AML-193 (cell line): ENCODE measurements around the gene FANCE.
"Not testable (repeated sequence)": the region's sequence is repeated elsewhere in the genome, so short reads cannot be mapped to it uniquely, and the experiment has no call there.

Source experiments
- DNase-seq, 2 experiments: peaks; one replicate each; lab custom pipeline; 2025; lab: John Stamatoyannopoulos, UW

The FANCE gene

DNA sequence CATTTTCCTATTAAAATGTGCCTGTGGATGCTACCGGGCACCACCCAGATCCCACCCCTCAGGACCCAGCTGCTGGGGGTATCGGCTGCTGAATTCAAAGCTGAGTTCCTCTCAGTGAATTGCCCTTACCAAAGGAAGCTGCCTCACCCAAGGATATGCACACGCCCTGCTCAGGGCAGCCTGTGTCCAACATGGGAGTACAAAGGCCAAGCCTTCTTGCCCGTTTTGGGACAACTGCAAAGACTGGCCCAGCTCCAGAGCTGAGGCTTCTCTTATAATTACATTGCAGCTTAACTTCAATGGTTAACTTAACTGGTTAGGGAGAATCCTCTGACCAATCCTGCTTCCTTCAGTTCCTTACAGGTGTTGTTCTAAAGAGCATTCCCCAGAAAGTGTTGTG lies 19.8 kb upstream of the FANCE start:
- no peak for DNase-seq

DNA sequence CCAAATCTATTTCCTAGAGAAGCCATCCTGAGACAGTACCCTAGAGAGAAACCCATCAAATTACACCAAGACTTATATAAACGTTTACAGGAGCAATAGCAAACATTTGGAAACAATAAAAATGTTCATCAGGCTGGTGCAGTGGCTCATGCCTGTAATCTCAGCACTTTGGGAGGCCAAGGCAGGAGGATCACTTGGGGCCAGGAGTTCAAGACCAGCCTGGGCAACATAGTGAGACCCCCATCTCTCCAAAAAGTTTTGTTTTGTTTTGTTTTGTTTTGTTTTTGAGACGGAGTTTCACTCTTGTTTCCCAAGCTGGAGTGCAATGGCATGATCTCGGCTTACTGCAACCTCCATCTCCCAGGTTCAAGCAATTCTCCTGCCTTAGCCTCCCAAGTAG lies 19.4 kb upstream of the FANCE start:
- not testable (repeated sequence) for DNase-seq

- DNase-seq, result no peak
Measured at GRCh38 chr6:35435074-35435837, 16.9 kb upstream of the FANCE start.

DNA sequence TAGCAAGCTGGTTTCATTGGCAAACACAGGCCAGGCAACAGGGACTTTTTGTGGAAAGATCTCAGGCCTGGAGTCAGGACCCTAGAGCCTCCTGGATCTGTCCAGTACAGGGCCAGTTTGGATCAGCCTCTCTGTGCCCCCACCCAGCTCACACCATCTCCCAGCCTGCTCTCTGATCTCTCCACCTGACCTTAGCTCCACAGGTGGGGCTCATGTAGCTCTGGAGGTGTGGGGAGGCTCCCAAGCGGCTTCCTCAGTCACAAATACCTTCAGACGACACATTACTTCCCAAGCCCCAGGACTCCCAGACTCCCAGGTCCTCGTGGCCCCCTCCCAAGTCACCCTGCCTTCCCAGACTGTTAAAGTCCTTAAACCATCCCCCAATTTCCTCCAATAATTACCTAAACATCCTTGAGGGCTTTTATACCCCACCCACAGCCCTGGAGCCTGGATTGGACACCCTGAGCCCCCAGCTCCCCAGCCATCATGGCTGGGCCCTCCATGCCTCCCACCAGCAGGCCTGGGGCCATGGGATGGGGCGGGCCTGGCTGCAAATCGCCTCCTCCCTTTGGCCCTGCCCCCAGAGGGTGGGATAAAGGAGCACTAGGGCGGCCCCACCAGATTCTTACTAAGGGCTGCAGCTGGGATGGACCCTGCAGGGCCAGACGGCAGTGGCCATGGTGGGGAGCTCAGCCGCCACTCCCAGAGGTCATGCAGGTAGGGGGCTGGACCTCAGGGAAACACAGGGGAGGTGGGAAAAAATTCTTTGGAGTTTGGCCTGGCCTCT lies 15.9 kb upstream of the FANCE start:
- no peak for DNase-seq

- not testable (repeated sequence) for DNase-seq
Measured at GRCh38 chr6:35438378-35439065, 13.6 kb upstream of the FANCE start.

- DNase-seq, result no peak
Measured at GRCh38 chr6:35439308-35439707, 12.8 kb upstream of the FANCE start.

DNA sequence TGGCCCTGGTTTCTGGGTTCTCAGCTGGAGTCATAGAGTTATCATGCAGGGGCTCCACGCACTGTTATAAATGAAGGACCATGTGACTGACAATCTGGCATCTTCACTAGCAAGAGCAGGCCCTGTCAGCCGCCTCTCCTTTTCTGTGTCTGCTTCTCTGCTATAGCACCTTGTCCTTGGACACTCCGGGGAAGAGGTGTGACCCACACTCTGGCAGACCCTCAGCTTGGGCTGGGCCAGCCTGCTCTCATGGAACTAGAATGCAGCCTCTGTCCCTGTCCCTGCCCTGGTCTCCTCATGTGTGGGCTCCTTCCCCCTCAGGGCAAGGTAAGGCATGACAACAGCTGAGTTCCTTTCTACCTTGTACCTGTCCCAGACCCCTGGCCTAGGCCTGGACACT lies 10.9 kb upstream of the FANCE start:
- DNase-seq, result no peak

GRCh38 chr6:35441642-35442041 lies 10.5 kb upstream of the FANCE start:
- DNase-seq, result no peak

- no peak for DNase-seq
Measured at GRCh38 chr6:35442693-35443092, 9.4 kb upstream of the FANCE start.

GRCh38 chr6:35443341-35444030 lies 8.7 kb upstream of the FANCE start:
- no peak for DNase-seq

DNA sequence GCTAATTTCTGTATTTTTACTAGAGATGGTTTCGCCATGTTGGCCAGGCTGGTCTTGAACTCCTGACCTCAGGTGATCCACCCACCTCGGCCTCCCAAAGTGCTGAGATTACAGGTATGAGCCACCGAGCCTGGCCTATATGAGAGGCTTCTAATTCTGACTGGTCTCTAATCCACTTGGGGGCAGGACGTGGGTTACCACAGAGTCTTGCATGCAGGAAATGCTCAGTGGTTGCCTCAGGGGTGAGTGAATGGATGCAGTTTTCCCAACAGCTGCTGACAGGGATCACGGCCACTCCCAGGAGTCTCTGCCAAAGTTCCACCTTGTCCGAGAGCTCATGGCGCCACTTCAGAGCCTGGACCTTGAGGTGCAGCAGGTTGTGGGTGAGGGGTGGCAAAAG lies 6.4 kb upstream of the FANCE start:
- peak; percentile 22 to 33 for DNase-seq

GRCh38 chr6:35448191-35448590 lies 3.9 kb upstream of the FANCE start:
- DNase-seq, result no peak

DNA sequence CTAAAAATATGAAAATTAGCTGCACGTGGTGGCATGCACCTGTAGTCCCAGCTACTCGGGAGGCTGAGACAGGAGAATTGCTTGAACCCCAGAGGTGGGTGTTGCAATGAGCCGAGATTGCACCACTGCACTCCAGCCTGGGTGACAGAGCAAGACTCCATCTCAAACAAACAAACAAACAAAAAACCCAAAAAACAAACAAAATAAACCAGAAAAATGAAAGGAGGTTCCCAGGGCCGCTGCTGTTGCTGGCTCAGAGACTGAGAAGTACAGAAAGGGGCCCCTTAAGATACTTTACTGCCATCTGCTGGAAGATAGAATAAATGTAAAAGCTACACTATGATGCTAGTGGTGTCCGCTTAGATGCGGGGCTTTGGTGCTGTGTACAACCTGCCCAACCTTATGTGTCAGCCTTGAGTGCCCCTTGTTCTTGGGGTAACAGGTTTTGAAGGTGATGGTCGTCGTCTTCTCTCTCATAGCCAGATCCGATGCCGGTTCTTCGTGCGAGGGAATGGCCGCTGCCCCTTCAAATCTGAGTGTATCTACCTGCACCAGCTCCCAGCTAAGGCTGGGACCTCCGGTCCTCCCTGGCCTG lies 2.8 kb upstream of the FANCE start:
- peak; percentile 92 to 93 for DNase-seq

DNA sequence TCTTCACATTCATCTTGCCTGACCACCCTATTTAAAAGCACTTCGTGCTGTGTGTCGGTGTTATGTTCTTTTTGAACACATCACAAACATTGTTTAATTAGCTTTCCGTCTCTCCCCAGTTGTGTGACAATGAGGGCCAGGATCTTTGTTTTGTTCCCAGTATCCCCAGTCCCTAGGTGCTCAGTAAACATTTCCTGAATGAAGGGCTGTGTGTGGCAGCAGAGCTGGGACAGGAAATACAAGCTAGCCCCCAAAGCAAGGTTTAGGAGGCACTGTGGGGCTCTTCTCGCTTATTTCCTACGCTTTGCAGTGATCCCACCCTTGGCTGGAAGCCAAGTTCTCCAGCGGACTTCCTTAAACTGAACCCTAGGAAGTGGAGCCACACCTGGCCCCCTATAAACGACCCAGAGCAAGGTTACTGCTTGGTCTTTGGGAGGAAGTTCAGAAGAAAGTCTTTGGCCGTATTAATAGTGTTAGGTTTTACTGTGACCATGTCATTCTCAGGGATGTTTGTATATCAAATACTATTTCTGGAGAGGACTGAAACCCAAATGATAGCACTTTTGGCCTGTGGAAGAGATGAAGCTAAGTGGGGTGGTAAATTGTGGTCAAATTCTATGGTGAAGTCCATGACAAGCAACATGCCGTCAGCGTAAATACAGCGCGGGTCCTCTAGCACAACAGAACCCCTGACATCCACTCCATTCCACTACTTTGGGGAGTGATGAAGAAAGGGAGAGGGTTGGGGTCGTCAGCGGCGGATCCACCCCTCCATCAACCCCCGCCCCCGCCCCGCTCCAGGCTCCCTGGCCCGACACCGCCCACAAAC lies 570 bp upstream of the FANCE start:
- DNase-seq, result no peak

DNA sequence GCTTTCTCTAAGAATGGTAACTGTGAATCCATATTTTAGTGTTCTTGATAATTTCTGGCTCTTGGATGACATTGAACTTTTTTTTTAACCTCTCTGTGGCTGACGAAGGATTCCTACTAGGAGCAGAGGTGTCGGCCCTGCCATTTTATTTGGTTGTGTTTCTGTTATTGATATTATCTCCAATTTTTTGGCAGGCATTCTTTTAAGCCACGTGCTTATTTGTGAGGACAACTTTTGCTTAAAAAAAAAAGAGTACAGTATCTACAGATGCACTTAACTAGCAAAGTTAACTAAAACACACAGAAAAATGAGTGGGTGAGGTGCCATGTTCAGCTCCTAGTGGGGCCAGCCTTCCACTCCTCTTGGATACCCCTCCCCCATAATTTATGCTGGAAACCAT lies 1.1 kb downstream of the FANCE start:
- DNase-seq, result no peak

GRCh38 chr6:35454391-35455110 lies 2.4 kb downstream of the FANCE start:
- DNase-seq, result no peak

GRCh38 chr6:35457907-35458306 lies 5.8 kb downstream of the FANCE start:
- no peak for DNase-seq

DNA sequence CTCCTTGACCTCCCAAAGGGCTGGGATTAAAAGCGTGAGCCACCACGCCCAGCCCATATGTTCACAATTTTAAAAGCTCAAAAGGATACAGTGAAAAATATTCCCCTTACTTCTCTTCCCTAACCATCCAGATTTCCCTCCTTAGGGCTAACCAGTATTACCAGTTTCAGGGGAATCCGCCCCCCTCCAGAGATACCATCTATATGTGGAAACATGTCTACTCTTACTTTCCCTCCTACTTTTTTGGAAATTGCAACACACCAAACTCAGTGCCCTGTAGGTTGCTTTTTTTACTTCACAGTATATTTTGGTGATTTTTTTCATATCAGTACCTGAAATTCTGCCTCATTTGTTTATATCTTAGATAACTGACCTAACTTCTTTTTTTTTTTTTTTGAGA lies 9.1 kb downstream of the FANCE start:
- peak in 1 of 2 experiments; percentile 24 for DNase-seq

- DNase-seq, result no peak
Measured at GRCh38 chr6:35463292-35463691, 11.2 kb downstream of the FANCE start.

DNA sequence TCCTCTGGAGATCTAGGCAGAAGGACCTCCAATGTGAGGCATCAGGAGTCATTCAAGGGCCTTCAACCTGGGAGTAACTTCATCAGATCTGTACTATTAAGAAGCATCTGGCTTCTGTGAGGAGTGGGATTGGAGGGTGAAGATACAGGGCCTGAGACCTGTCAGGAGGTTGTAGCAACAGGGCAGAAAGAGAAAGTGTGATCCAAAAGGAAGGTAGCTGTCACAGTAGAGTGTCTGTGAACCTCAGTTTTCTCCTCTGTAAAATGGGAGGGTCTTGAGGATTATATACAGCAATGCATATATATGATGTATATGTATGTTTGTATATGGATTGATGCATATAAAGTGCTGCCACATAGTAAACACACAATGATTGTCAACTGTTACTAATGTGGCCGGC lies 13.5 kb downstream of the FANCE start:
- no peak for DNase-seq
